Omental fat pad (tissue), 4 donors: ENCODE results near the gene KCNJ15. TPM values are rescaled to one million over a fixed set of nuclear protein-coding genes. Genes with fewer than 3 reads are reported as not detected.

ENCODE experiments used
- ATAC-seq: fragments of 150-250 bp; one replicate; pipeline ENCODE4 v1.9.1; 2016; ENCODE audit warnings: mild to moderate bottlenecking, moderate library complexity; ENCODE audit not compliant: low FRiP score
- DNase-seq: peaks from one replicate; pipeline ENCODE4 v3.0.0-alpha.2; 2019; ENCODE audit warnings: low spot score
- CTCF ChIP-seq, 3 donors: fragments of 450-650 bp; IDR thresholded peaks; one replicate each; pipeline ENCODE4 v1.5.1; 2016 to 2017; ENCODE audit warnings: antibody characterized with exemption in 3 of 3, mild to moderate bottlenecking in 3 of 3, moderate library complexity in 2 of 3
- total RNA-seq, 4 donors: library from RNA; depleted of rRNA; stranded (reverse); fragments of >200 nt; gene quantifications; one replicate each; pipeline ENCODE4 v1.1.0, GENCODE V29; 2016

KCNJ15 gene
- 10 to 100 TPM in 1 of 4 donors, 1 to 10 TPM in 3; 1.2 to 12.1 (median 2.7) TPM for total RNA-seq

- DNase-seq (no peak), ATAC-seq (no peak)
- TF ChIP-seq CTCF (IDR thresholded peaks at IDR 0.05), result no peak
Measured at GRCh38 chr21:38256599-38257302, at the start of gene KCNJ15. KCNJ15 (plus strand) TSS chr21:38256991; CDS start chr21:38299262, 42,271 bp downstream.

GRCh38 chr21:38208118-38208517, 48.7 kb upstream of the KCNJ15 start:
- no peak for TF ChIP-seq CTCF (IDR thresholded peaks at IDR 0.05)
- no peak for ATAC-seq
- DNase-seq, result no peak

GRCh38 chr21:38211321-38211720, 45.5 kb upstream of the KCNJ15 start:
- no peak for DNase-seq
- no peak for TF ChIP-seq CTCF (IDR thresholded peaks at IDR 0.05)
- no peak for ATAC-seq

GRCh38 chr21:38212706-38213105, 44.1 kb upstream of the KCNJ15 start:
- DNase-seq, result no peak

GRCh38 chr21:38219049-38219628, 37.7 kb upstream of the KCNJ15 start:
- peak; percentile 66 for DNase-seq
- TF ChIP-seq CTCF (IDR thresholded peaks at IDR 0.05), result peak in 2 of 3 donors; percentile 73 to 88
- ATAC-seq, result peak; percentile 83

More at GRCh38 chr21:38212706-38213105, 44.1 kb upstream of the KCNJ15 start:
- no peak for TF ChIP-seq CTCF (IDR thresholded peaks at IDR 0.05)
- no peak for ATAC-seq

GRCh38 chr21:38220270-38220737, 36.5 kb upstream of the KCNJ15 start:
- TF ChIP-seq CTCF (IDR thresholded peaks at IDR 0.05), result no peak
- ATAC-seq, result no peak
- DNase-seq, result no peak

- no peak for TF ChIP-seq CTCF (IDR thresholded peaks at IDR 0.05)
- ATAC-seq (no peak), DNase-seq (no peak)
Measured at GRCh38 chr21:38221594-38221993, 35.2 kb upstream of the KCNJ15 start.
